PFSK-1 (cell line): ENCODE results near the gene CELF4.

Source experiments
- FOXP2 ChIP-seq: optimal IDR thresholded peaks from 2 replicates; pipeline ENCODE3; 2011; ENCODE audit warnings: borderline replicate concordance, control low read depth, inconsistent platforms; ENCODE audit not compliant: insufficient read depth; ENCODE audit errors: extremely low read length, extremely low read depth
- POLR2AphosphoS5 ChIP-seq: IDR thresholded peaks from 2 replicates; pipeline ENCODE4 v1.6.1; 2012; ENCODE audit warnings: low read depth, mild to moderate bottlenecking, control low read depth, low read length, moderate library complexity
- SIN3A ChIP-seq: IDR thresholded peaks from 2 replicates; pipeline ENCODE4 v1.6.1; 2012; ENCODE audit warnings: mild to moderate bottlenecking, low read length, moderate library complexity, borderline replicate concordance; ENCODE audit not compliant: insufficient read depth
- TAF1 ChIP-seq: IDR thresholded peaks from 2 replicates; pipeline ENCODE4 v1.6.1; 2012; ENCODE audit warnings: low read length, control low read depth, borderline replicate concordance; ENCODE audit not compliant: insufficient read depth
- TF ChIP-seq, protein P1 (sequence below), 2 experiments: IDR thresholded peaks; 2 replicates each; pipeline versions ENCODE4 v1.6.1 to v1.8.0; 2011 to 2012; ENCODE audit warnings: low read depth in 2 of 2, low read length in 2 of 2, control low read depth in 1 of 2, inconsistent platforms in 1 of 2, mild to moderate bottlenecking in 1 of 2, moderate library complexity in 1 of 2; ENCODE audit not compliant: insufficient read depth in 1 of 2

The CELF4 gene

DNA sequence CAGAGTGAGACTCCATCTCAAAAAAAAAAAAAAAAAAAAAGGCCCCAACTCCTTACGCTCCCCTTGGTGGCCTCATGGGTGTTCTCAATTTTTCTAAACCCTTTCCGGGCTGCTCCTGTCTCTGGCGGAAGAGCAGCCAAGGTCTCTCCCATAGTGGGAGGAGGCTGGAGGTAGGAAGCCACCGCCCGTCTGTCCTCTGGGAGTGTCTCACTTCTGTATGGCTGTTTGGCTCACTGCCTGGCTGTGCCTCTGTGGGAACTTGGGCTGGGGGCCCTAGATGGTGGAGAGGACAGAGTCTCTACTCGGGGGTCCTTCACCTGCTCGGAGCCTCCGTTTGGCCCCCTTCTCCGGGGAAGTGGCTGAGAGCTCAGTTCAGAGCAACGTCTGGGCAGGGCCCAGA, 245.3 kb downstream of the CELF4 start:
- TF ChIP-seq FOXP2 = no peak
- no peak for TF ChIP-seq SIN3A
- no peak for TF ChIP-seq POLR2AphosphoS5
- no peak for TF ChIP-seq TAF1
- TF ChIP-seq, protein P1, sequence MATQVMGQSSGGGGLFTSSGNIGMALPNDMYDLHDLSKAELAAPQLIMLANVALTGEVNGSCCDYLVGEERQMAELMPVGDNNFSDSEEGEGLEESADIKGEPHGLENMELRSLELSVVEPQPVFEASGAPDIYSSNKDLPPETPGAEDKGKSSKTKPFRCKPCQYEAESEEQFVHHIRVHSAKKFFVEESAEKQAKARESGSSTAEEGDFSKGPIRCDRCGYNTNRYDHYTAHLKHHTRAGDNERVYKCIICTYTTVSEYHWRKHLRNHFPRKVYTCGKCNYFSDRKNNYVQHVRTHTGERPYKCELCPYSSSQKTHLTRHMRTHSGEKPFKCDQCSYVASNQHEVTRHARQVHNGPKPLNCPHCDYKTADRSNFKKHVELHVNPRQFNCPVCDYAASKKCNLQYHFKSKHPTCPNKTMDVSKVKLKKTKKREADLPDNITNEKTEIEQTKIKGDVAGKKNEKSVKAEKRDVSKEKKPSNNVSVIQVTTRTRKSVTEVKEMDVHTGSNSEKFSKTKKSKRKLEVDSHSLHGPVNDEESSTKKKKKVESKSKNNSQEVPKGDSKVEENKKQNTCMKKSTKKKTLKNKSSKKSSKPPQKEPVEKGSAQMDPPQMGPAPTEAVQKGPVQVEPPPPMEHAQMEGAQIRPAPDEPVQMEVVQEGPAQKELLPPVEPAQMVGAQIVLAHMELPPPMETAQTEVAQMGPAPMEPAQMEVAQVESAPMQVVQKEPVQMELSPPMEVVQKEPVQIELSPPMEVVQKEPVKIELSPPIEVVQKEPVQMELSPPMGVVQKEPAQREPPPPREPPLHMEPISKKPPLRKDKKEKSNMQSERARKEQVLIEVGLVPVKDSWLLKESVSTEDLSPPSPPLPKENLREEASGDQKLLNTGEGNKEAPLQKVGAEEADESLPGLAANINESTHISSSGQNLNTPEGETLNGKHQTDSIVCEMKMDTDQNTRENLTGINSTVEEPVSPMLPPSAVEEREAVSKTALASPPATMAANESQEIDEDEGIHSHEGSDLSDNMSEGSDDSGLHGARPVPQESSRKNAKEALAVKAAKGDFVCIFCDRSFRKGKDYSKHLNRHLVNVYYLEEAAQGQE (IDR thresholded peaks at IDR 0.05; ENCODE audit: insufficient read depth in 1 of 2, low read depth in 2 of 2, low read length in 2 of 2) = no peak

DNA sequence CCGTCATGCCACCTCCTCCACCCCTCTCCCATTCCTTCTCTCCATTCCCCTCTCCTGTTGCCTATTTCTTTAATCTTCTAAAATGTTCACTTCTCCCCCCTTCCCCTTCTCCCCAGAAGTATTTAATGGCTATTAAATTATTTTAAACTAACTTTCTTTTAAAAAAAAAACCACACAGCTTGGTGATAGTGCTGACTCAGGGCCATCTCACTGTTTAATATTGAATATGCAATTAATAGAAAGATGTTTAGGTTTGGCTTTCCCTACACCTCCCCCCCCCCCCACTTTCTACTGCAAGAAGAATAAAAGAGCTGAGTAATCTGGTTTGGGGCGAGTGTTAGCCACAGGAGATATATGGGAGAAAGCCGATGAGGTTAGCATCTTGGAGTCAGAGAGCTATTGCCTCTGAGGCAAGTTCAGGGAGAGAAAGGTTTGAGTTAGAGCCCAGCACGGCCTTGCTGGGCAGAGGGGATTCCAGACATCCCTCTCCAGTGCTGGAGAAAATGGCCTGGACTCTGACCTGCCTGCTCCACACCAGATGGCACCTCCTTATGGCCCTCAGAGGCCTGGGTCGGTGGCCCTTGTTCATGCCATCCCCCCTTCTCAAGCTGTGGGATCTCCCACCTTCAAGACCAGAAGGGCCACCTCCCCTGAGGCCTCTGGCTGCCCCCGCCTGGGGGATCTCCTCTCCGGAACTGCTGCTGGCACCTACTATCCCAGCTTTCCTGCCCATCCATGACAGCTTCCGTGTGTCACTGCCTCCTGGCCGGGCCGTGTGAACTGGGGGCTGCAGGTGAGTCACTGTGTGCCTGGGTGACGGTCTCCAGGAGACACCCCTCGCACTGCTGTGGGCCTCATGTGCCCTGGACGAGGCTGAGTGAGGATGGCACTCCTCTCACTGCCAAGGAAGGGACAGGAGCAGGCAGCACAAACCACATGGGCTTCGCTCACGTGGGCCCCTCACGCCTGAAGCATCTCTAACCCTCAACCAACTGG, 246.9 kb downstream of the CELF4 start:
- no peak for TF ChIP-seq SIN3A
- TF ChIP-seq, protein P1 (IDR thresholded peaks at IDR 0.05; ENCODE audit: insufficient read depth in 1 of 2, low read depth in 2 of 2, low read length in 2 of 2) = no peak
- TF ChIP-seq TAF1 = no peak
- TF ChIP-seq FOXP2 = no peak
- no peak for TF ChIP-seq POLR2AphosphoS5

DNA sequence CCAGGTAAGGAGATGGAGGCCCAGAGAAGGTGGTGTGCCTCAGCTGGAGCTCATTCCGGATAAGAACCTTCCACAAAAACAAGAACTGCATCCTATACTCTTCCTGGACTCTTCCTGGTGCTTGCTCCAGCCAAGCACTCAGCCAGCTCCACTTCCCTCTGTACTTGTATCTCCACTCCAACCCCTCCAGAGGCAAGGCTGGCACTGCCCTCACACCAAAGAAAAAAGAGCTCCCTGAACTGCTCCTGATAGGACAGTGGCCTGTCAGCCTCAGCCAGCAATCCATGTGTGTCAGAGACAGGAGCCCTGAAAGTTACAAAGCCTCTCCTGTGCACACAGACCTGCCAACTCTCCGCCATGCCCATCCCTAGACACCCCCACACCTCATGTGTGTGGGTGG, 248.1 kb downstream of the CELF4 start:
- TF ChIP-seq POLR2AphosphoS5 = no peak
- TF ChIP-seq TAF1 = no peak
- no peak for TF ChIP-seq FOXP2
- no peak for TF ChIP-seq SIN3A
- TF ChIP-seq, protein P1 (IDR thresholded peaks at IDR 0.05; ENCODE audit: insufficient read depth in 1 of 2, low read depth in 2 of 2, low read length in 2 of 2) = no peak

DNA sequence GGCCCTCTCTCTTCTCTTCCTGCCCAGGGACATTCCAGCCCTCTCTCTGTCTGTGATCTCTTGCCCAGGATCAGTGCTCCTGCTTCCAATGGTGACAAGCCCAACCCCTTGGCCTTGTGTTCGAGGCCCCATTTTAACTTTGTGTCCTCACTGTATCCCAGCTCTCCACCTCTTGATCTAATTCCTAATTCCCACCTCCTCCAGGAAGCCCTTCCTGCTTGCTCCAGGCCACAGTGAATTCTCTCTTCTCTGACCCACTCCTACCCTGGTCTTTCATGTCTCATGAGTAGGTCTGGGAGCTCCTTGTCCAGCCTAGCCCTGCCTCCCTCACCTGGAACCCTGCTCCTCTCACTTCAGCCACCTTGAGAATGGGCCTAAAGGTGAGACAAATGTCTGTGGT, 249.1 kb downstream of the CELF4 start:
- TF ChIP-seq POLR2AphosphoS5 (no peak), FOXP2 (no peak), SIN3A (no peak), TAF1 (no peak)
- TF ChIP-seq, protein P1 (IDR thresholded peaks at IDR 0.05; ENCODE audit: insufficient read depth in 1 of 2, low read depth in 2 of 2, low read length in 2 of 2) = no peak
